Amniotic epithelial cell (primary cell): ENCODE measurements around the gene FAM168B.

Source experiments
- DNase-seq: peaks from one replicate; pipeline ENCODE4 v3.0.0-alpha.2; 2010; ENCODE audit warnings: low read depth

Gene FAM168B

DNA sequence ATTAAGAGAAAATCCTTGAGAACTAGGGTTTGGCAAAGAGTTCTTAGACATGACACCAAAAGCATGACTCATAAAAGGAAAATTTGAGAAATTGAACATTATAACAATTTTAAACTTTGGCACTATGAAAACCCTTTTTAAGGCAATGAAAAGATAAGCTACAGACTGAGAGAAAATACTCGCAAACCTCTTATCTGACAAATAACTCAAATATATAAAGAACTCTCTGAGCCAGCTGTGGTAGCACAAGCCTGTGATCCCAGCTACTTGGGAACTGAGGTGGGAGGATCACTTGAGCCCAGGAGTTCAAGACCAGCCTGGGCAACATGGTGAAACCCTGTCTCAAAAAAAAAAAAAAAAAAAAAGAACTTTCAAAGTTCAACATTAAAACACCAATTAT is 70.5 kb downstream of the FAM168B start:
- peak; percentile 64 for DNase-seq

DNA sequence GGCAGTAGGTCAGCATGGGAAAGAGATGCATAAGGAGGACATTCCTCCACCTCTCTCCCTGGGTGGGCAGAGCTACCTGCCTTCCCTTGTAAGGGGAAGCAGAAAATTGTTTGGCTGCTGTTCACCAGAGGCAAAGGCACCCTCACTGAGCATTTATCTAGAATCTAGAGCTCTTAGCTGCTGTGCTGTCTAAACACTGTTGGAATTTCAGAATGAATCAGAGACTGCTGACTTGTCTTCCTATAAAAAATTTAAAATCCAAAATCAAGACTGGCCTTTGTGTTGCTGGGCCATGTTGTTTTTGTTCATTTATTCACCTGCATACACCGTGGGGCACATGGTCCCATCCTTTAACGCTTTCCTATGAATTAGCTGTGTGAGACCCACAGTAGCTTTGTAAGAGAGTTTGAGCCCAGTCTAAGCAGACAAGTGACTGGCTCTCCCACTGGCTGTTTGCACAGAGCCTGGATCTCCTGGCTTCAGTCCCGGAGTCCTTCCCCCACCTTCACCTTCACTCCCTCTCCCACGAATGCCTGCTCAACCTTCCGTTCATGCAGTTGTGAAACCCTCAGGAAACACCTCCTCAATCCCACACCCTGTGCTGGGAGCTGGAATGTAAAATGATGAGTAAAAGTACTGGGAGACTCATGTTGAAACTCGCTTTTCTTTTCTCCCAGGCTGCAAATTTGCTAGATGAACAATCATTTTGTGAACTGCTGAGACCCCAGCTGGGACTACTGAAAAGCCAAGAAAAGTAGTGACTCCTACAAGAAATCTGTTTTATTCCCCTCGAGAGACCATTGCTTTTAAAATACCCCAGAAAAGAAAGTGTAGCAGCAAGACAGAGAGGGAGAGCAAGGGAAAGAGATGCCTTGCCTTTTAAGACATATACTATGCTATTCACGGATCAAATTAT is 76.2 kb downstream of the FAM168B start:
- DNase-seq = peak; percentile 96

DNA sequence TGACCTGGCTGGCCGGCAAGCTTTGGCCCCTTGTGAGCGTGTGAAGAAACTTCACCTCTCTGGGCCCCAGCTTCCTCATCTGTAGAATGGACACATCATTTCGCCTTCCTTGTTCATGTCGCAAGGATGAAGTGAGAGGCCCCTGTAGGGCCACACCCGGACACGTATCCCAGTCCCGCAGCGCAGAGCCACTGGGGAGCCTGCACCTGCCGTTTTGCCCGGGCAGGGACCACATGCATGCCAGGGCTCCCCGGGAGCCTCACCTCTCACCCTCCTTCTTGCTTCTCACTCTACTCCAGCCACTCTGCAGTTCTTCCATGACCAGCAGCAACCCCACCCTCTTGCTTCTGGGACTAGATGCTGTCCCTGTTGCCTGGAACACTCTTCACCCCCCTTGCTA is 77.5 kb downstream of the FAM168B start:
- no peak for DNase-seq

DNA sequence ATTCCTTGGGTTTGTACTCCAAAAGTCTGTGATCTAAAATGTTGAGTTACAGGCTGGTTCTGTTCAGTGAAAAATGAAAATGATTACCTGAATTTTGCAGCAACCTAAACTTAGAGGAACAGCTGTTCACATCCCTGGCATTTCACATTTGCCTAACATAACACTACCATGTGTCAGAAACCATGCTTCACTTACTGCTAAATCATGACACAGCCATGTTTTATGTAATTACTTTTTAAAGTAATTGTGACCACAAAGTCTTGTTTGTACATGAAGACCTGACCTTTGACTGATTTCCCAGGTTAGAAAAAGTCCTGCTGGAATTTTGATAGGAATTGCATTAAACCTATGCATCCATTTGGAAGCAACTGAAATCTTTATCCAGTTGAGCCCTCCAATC is 79.1 kb downstream of the FAM168B start:
- DNase-seq = no peak

DNA sequence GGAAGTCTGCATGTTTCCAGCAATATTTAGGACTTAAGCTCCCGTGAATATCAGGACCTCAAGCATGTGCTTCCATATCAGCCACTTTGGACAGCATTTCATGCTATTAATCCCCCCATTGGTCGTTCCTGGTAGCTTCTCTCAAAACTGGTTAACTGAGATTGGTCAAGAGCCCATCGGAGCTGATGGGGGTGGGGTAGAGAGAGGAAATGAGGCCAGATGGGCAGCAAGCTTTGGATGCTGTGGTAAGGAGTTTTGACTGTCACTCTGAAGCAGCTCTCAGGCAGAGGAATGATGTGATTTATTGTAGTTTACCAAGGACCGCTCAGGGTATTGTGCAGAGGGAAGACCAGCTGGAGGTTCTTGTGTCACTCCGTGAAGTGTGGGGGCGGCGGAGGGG is 81.8 kb downstream of the FAM168B start:
- no peak for DNase-seq

DNA sequence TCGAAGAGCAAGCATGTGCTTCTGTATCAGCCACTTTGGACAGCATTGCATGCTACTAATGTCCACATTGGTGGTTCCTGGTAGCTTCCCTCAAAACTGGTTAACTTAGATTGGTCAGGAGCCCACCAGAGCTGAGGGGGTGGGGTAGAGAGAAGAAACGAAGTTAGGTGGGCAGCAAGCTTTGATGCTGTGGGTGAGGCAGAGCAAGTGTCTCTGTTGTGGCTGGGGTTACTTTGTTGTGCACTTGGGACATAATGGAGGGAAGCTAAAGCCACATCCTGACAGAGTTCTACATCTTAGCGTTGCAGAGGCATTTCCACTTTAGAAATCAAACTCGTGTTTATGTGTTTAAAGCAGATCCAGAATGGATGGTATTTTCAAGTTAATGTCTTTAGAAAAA is 82.7 kb downstream of the FAM168B start:
- no peak for DNase-seq

DNA sequence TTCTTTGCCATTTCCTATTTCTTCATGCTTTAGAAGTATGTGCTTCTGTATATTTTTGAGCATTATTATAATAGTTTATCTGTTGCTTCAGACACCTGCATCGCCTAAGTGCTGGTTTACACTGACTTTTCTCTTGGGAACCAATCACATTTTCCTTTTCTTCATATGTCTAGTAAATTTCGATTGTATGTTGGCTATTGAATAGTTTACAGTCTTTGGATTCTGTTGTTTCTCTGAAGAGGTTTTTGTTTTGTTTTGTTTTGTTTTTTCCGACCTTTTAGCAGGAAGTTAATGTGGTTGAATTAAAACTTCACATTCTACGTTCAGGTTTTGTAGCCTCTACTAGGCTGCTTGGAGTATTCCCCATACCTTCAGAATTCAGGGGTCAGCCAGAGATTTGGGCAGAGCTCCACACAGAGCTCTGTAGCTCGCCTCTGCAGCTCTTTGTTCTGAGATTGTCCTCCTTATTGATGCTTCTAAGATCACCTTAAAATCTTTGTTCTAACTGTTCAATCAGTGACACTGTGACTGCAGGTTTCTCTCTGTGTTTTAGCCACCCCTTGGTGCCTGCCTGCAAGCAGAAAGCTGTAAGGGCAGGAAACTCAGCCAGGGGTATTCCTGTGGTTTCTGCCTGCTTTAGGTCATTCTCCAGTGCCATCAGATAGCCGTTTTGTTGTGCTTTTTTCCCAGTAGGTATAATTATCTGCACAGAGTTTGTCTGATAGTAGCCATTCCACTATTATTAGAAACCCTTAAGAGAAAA is 83.4 kb downstream of the FAM168B start:
- DNase-seq = no peak

DNA sequence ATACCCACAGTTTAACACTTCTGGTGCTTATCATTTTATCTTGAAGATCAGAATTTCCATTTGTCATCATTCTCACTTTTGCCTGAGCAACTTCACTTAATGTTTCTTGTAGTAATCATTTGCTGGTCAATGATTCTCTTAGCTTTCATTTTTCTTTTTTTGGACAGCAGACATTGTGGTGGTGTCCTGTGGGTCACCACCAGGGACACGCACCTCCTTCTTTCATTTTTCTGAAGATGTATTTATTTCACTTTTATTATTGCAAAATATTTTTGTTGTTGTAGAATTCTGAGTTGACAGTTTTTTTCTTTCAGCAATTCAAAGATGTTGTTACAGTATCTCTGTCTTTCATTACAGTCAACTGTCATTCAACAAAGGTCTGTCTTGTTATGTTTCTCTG is 84.3 kb downstream of the FAM168B start:
- DNase-seq = no peak

DNA sequence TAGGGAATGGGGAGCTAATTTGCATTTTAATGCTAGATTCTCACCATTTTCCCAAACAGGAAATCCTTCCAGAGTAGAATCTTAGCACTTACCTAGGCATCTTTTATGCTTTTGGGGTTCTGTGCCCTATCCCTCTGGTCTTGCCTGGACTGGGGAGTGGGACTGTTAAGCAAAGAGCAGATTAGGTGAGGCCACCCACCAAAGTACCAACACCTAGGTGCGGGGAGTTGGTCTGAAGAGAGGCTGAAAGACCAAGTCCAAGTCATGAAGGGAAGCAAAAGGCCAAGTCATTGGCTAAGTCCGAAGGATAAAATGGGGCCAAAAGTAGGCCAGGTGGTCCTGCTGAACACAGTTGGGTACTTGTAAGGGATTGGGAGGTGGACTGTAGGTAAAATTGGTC is 86.7 kb downstream of the FAM168B start:
- DNase-seq = no peak

DNA sequence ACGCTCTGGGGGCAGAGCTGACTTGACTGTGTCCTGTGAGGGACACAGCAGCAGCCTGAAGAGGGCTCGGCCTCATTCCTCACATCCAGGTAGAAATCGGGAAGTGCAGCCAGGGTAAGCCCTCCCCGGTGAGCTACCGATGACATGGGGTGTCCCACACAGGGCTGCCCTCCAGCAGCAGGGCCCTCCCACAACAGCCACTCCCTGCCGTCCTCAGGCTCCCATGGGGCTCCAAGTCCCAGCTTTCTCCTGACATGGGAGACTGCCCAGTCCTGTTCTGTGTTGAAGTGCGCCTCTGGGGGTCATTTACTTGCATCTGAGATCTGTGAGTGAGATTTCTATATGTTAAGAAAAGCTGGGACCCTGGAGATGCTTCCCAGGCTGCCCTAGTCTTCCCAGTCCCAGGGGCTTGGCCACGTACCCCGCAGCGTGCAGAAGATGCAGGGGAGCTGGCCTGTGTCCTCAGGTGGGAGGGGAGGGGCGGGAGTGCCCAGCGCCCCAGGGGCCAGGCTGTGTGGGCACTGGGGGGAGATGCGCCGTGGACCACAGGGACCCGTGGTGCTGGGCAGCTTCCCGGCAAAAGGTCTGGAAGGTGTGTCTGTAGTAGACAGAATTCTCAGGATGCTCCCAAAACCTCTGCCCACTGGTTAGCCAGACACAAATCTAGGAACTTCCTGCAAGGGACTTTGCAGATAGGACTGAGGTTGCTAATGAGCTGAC is 87.9 kb downstream of the FAM168B start:
- no peak for DNase-seq

DNA sequence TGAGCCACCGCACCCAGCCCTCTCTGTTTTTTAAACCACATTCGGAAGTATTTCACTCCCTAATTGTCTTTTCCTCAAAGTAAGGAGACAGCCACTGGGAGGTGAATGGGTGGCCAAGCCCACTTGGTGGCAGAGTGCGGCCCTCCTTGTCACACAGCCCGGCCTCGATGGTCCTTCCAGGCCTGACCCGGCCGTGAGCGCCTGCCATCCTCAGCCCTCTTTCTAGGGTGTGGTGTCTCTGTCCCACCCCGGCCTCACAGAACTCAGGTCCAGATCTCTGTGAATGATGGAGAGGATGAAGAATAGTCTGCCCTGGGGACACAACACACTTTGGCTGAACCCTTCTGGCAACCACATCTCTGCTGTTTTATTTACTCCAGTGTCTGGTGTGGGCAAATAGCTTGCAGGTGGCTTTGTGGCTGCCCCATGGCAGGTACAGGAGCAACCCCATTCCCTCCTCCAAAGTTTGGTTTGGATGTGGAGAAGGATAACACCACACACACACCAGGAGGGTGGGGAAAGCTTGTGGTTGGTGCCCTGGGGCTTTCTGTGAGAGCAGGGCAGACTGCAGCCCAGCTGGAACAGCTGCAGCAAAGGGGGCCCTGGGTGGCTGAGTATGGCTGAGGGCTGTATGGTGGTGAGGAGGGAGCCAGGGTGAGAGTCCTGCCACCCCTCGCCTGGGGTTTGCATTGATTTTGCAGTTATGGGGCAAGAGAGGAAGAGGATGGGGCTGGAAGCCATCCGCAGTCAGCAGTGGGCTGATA is 88.6 kb downstream of the FAM168B start:
- DNase-seq = no peak

DNA sequence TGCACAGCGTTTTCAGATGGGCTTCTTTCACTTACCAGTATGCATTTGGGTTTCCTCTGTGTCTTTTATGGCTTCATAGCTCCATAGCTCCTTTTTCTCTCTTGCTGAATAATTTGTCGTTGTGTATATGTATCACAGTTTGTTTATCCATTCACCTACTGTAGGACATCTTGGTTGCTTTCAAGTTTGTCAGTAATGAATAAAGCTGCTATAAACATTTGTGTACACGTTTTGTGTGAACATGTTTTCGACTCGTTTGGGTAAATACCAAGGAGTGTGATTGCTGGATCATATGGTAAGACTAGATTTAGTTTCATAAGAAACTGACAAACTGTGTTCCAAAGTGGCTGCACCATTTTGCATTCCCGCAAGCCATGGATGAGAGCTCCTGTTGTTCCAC is 94.7 kb downstream of the FAM168B start:
- DNase-seq = no peak
